Tibial artery (tissue), 4 donors: Measurements from ENCODE around the gene UNC119.

Experiments
- DNase-seq, 2 donors: peaks; one replicate each; pipeline ENCODE4 v3.0.0-alpha.2; 2019
- H3K27ac ChIP-seq, 2 donors: fragments of 200-600 bp; sonication (generic) in 1 of 2; 1 replicate in 1 of 2; 2 replicates in 1 of 2; pipeline ENCODE4 v1.5.1; 2018 to 2019; ENCODE audit warnings: mild to moderate bottlenecking in 1 of 2
- H3K27me3 ChIP-seq, 2 donors: fragments of 200-600 bp; sonication (generic) in 1 of 2; one replicate each; pipeline versions ENCODE4 v1.5.1 to v1.6.0; 2016 to 2019
- H3K36me3 ChIP-seq, 3 donors: fragments of 200-600 bp; sonication (generic) in 2 of 3; one replicate each; pipeline ENCODE4 v1.5.1; 2016 to 2019; ENCODE audit warnings: mild to moderate bottlenecking in 2 of 3
- H3K4me1 ChIP-seq, 4 donors: fragments of 200-600 bp; sonication (generic) in 2 of 4; 1 replicate in 3 of 4; 2 replicates in 1 of 4; pipeline ENCODE4 v1.5.1; 2016 to 2019
- H3K4me3 ChIP-seq, 2 donors: fragments of 200-600 bp; sonication (generic) in 1 of 2; 1 replicate in 1 of 2; 2 replicates in 1 of 2; pipeline ENCODE4 v1.5.1; 2018 to 2019; ENCODE audit warnings: mild to moderate bottlenecking in 2 of 2
- H3K9me3 ChIP-seq, 3 donors: fragments of 200-600 bp; sonication (generic) in 1 of 3; one replicate each; pipeline ENCODE4 v1.5.1; 2016 to 2019
- CTCF ChIP-seq, 2 experiments: fragments of 200-600 bp in 1 of 2; fragments of 450-650 bp in 1 of 2; IDR thresholded peaks; one replicate each; pipeline ENCODE4 v1.5.1; 2017 to 2019; ENCODE audit warnings: antibody characterized with exemption in 2 of 2, mild to moderate bottlenecking in 1 of 2, moderate library complexity in 1 of 2
- intact Hi-C: fragments of 100-400 bp; cut with DNase I; formaldehyde crosslinking; loops from one replicate; pipeline ENCODE4 v1.15.0; 2023; ENCODE audit warnings: low total_unique reads

The UNC119 gene

GRCh38 chr17:28545787-28546415, 6.5 kb downstream of the UNC119 start:
- TF ChIP-seq CTCF (IDR thresholded peaks at IDR 0.05): no peak
- H3K36me3 ChIP-seq: peaks cover 0 to 14% (median 3%) of the 10 kb centered on the region in 3 donors
- intact Hi-C loops: no loop called here
- no peaks in the 10 kb centered on the region for H3K27me3 ChIP-seq
- H3K9me3 ChIP-seq: no peaks in the 10 kb centered on the region
- H3K4me1 ChIP-seq: peaks cover 0 to 6% (median under 1%) of the 10 kb centered on the region in 4 donors
- no peak overlapping the region for H3K4me3 ChIP-seq
- no peak for DNase-seq
- H3K27ac ChIP-seq: no peak overlapping the region

GRCh38 chr17:28545141-28545503, 7.3 kb downstream of the UNC119 start:
- no peak overlapping the region for H3K4me3 ChIP-seq
- no peak for DNase-seq
- peaks cover 0 to 5% (median 0%) of the 10 kb centered on the region in 4 donors for H3K4me1 ChIP-seq
- TF ChIP-seq CTCF (IDR thresholded peaks at IDR 0.05): no peak
- intact Hi-C loops: no loop called here
- H3K36me3 ChIP-seq: peaks cover 0 to 14% (median 3%) of the 10 kb centered on the region in 3 donors
- H3K9me3 ChIP-seq: no peaks in the 10 kb centered on the region
- H3K27me3 ChIP-seq: no peaks in the 10 kb centered on the region
- no peak overlapping the region for H3K27ac ChIP-seq

GRCh38 chr17:28544402-28545140, 7.9 kb downstream of the UNC119 start:
- intact Hi-C loops: no loop called here

GRCh38 chr17:28541439-28541838, 11.0 kb downstream of the UNC119 start:
- Histone ChIP-seq H3K4me3 (no peak overlapping the region), H3K27ac (no peak overlapping the region), H3K4me1 (no peaks in the 10 kb centered on the region), H3K27me3 (peaks cover 0 to 6% of the 10 kb centered on the region in 2 donors), H3K36me3 (no peaks in the 10 kb centered on the region), H3K9me3 (no peaks in the 10 kb centered on the region)
- no peak for DNase-seq
- intact Hi-C loops: no loop called here
- TF ChIP-seq CTCF (IDR thresholded peaks at IDR 0.05): no peak

More at GRCh38 chr17:28544402-28545140, 7.9 kb downstream of the UNC119 start:
- H3K27ac ChIP-seq: no peak overlapping the region
- H3K27me3 ChIP-seq: peaks cover 0 to 3% of the 10 kb centered on the region in 2 donors
- no peak overlapping the region for H3K4me3 ChIP-seq
- DNase-seq: no peak
- H3K36me3 ChIP-seq: peaks cover 0 to 14% (median 3%) of the 10 kb centered on the region in 3 donors
- no peak for TF ChIP-seq CTCF (IDR thresholded peaks at IDR 0.05)
- no peaks in the 10 kb centered on the region for H3K4me1 ChIP-seq
- H3K9me3 ChIP-seq: no peaks in the 10 kb centered on the region

- H3K27ac ChIP-seq: no peak overlapping the region
- no peak overlapping the region for H3K4me3 ChIP-seq
- H3K4me1 ChIP-seq: no peaks in the 10 kb centered on the region
- intact Hi-C loops: no loop called here
- peaks cover 0 to 6% of the 10 kb centered on the region in 2 donors for H3K27me3 ChIP-seq
- no peaks in the 10 kb centered on the region for H3K36me3 ChIP-seq
- no peak for TF ChIP-seq CTCF (IDR thresholded peaks at IDR 0.05)
- no peaks in the 10 kb centered on the region for H3K9me3 ChIP-seq
- DNase-seq: no peak
These were observed 12.2 kb downstream of the UNC119 start for GRCh38 chr17:28540231-28540630.
